T-helper 1 cell (primary cell): ENCODE measurements around the gene DYRK1A.
A peak's percentile ranks its signal among the peaks of the same experiment; 100 is the strongest.

Experiments used
- DNase-seq, 5 donors: peaks; one replicate each; pipeline ENCODE4 v3.0.0-alpha.2; 2012 to 2020

DYRK1A gene

DNA sequence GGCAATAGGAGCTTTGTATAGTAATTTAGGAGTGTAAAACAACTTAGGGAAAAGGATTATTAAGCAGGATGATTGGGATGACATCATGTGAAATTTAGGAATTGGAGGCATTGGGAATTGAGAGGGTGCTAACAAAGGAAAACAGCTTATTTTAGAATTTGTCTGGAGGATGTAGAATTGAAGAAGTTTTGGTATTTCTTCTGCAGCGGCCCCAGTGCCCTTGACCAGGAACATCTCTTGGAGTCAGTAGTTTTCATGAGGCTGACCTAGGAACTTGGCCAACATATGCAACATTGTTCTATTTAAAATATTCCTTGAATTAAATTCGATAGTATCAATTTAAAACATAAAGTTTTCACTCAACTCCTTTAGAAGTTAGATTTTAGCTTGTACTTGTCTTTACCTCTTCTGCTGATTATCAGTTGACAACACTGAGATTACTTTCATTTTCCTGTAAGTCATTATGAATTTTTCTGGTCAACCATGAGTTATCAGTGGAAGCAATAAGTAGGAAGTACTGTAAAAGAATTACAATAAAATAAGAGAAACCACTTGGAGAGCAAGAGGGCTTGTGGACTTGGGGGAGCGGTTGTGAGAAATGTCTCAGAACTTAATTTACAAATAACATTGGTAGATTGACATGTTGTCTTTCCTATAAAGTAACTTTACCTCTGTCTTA is 52.8 kb downstream of the DYRK1A start:
- no peak for DNase-seq

- DNase-seq, result no peak
These were observed 54.7 kb downstream of the DYRK1A start for GRCh38 chr21:37421306-37421705.

- DNase-seq, result no peak
These were observed 55.8 kb downstream of the DYRK1A start for GRCh38 chr21:37422382-37422781.

DNA sequence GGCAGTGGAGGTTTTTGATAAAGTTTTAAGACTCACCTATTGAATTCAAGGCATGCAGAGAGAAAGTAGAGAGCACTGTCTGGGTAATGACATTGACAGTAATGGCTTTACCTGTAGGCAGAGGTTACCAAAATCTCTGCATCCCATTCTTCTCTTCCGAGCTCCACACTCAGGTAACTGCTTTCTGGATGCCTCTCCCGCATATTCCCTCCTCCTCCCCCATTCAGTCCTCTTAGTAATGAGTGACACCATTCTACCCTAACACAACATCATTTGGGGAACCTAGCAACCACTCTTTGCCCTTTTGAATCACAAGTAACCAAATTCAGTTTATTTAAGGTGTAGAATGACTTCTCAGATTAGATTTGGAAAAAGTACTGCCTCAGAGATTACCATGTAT is 56.5 kb downstream of the DYRK1A start:
- no peak for DNase-seq

- no peak for DNase-seq
These were observed 57.8 kb downstream of the DYRK1A start for GRCh38 chr21:37424396-37424795.

- no peak for DNase-seq
These were observed 58.4 kb downstream of the DYRK1A start for GRCh38 chr21:37425001-37425400.

- no peak for DNase-seq
These were observed 59.1 kb downstream of the DYRK1A start for GRCh38 chr21:37425684-37426083.

DNA sequence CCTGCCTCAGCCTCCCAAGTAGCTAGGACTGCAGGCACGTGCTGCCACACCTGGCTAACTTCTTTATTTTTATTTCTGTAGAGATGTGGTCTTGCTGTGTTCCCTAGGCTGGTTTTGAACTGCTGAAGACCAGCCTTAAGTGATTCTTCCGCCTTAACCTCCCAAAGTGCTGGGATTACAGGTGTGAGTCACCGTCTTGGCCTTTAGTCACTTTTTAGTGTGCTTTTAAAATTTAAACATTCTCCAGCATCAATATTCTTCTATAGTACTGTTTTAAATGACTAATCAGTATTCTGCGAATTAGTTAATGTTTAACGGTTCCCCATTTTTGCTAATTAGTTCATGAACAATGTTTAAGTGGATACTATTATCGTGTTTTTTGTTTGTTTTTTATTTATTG is 60.6 kb downstream of the DYRK1A start:
- no peak for DNase-seq

- no peak for DNase-seq
These were observed 62.8 kb downstream of the DYRK1A start for GRCh38 chr21:37429356-37429755.

GRCh38 chr21:37430184-37430821 is 63.7 kb downstream of the DYRK1A start:
- no peak for DNase-seq

GRCh38 chr21:37431243-37431642 is 64.7 kb downstream of the DYRK1A start:
- no peak for DNase-seq

DNA sequence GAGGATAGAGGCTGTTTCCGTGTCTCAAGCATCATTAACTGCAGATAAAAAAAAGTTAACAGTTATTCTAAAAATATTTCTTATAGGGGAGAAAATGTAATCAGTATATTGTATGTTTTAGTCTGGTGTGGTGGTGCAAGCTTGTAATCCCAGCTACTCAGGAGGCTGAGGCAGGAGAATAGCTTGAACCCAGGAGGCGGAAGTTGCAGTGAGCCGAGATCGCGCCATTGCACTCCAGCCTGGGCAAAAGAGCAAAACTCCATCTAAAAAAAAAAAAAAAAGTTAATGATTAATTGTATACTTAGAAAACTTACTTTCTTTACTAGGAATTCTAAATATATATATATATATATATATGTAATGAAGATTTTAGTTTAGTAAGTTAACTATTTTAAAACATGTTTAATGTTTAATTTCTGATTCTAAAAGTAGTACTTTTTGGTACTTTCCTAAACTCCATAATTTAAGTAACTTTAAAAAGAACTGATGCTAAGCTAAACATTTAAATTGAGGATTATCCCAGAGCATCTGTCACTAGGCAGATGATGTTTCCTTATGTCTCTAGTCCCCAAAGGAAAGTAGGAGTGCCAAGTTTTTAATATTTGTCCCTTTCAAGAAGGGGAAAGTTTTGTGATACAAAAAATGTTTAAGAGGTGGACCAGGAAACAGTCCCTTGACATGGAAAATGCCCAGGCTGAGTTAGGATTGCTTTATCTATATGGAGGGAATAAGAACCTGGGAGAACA is 66.3 kb downstream of the DYRK1A start:
- no peak for DNase-seq

DNA sequence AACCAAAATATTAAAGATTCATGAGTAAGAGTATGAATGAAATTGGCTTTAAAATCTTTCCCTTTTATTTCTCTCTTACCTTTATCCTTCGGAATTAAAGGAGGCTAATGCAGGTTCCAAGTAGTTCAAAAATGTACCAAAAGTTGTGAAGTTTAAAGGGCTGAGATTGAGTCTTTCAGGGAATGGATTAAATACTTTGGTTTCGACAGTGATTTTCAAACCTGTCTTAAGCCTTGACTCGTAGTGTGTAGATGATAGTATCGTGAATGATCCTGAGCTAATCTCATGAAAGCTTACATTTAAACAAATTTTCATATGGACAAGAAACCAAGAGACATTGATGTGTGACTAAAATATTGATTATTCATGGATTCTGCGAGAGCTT is 66.9 kb downstream of the DYRK1A start:
- no peak for DNase-seq

DNA sequence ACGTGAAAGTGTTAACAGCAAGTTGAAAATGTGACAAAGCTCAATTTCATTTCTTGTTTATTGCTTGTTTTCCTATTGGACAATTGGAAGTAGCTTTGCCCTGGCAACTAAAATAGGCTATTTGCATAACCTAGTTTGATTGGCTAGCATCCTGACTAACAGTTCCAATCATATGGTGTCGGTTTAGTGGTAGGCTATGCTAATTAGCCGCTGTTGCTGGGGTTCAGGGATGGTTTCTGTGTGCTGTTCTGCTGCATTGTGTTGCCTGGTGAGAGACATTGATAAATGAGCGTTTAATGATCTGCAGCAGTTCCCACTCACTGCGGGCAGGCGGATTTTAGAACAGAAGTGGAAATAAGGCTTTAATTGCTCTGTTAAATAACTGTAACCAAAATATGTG is 68.5 kb downstream of the DYRK1A start:
- DNase-seq, result peak in 4 of 5 donors; percentile 25 to 48 (median 36)

- no peak for DNase-seq
These were observed 69.1 kb downstream of the DYRK1A start for GRCh38 chr21:37435711-37436110.

GRCh38 chr21:37436174-37436573 is 69.6 kb downstream of the DYRK1A start:
- no peak for DNase-seq

- DNase-seq, result no peak
These were observed 71.0 kb downstream of the DYRK1A start for GRCh38 chr21:37437376-37438080.

GRCh38 chr21:37443683-37444082 is 77.1 kb downstream of the DYRK1A start:
- no peak for DNase-seq

DNA sequence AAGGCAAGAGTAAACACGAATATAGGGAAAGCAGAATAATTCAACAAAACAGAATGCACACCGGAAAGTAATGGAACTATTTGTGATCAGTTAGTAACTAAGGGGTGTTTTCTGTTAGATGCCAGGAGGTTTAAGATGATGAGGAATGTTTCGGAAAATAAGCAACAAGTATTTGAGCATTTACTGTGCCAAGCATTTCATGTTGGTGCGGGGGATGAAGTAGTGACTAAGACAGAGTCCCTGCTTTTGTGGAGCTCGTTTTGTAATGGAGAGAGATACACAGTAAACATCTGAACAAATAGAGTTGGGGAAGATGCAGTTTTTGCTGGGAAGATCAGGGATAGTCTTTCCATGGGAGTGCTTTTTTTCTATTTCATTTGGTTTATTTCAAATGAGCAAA is 78.7 kb downstream of the DYRK1A start:
- no peak for DNase-seq

- no peak for DNase-seq
These were observed 80.0 kb downstream of the DYRK1A start for GRCh38 chr21:37446552-37446951.

DNA sequence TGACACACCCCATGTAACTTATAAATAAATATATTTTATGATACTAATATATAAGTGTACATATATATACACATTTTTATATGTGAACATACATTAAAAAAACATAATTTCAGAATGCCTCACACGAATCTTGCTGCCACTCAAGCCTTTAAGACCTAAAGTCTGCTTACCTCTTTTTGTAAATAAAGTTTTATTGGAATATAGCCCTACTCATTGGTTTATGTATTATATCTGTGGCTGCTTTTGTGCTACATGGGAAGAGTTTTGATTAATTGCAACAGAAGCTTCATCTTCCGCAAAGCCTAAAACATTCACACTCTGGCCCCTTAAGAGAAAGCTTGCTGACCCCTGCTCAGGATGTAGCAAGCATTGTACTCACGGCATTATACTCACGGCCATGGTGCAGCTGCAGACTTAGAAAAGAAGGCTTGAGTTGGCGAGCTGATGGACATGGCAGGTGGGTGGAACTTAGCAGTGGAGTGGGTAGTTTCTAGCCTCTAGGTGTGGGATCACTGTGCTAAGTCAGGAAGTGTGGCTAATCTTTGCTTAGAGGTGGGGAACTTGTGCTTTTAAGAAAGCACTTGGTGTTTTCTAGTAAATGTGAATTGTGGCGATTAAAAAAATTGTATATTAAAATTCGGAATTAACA is 80.8 kb downstream of the DYRK1A start:
- no peak for DNase-seq

- no peak for DNase-seq
These were observed 82.8 kb downstream of the DYRK1A start for GRCh38 chr21:37449302-37449937.
